HEK293 (cell line): ENCODE results near the gene SOX12.

Source experiments
- HOXA7 ChIP-seq: sonication (generic); formaldehyde crosslinking; IDR thresholded peaks from 2 replicates; pipeline ENCODE4 v1.8.1; 2022; ENCODE audit warnings: missing genetic modification reagents, borderline replicate concordance
- MEIS1 ChIP-seq: sonication (generic); formaldehyde crosslinking; IDR thresholded peaks from 2 replicates; pipeline ENCODE4 v1.8.1; 2022; ENCODE audit warnings: missing genetic modification reagents, mild to moderate bottlenecking, borderline replicate concordance
- SALL2 ChIP-seq: fragments of 450-650 bp; formaldehyde crosslinking; IDR thresholded peaks from 2 replicates; pipeline ENCODE4 v1.5.0; 2017; ENCODE audit warnings: missing biosample characterization, mild to moderate bottlenecking, missing genetic modification characterization, borderline replicate concordance
- TCF7L2 ChIP-seq: IDR thresholded peaks from 2 replicates; pipeline ENCODE4 v1.6.1; 2011; ENCODE audit warnings: low read depth, mild to moderate bottlenecking, inconsistent platforms, low read length, moderate library complexity, borderline replicate concordance
- ZIC2 ChIP-seq: fragments of 450-650 bp; formaldehyde crosslinking; IDR thresholded peaks from 2 replicates; pipeline ENCODE4 v1.5.1; 2016; ENCODE audit warnings: missing biosample characterization, missing genetic modification characterization
- ZNF10 ChIP-seq: fragments of 450-650 bp; formaldehyde crosslinking; IDR thresholded peaks from 2 replicates; pipeline ENCODE4 v1.5.1; 2017; ENCODE audit warnings: missing biosample characterization, missing genetic modification characterization
- ZNF138 ChIP-seq: fragments of 450-650 bp; formaldehyde crosslinking; IDR thresholded peaks from 2 replicates; pipeline ENCODE4 v1.5.1; 2016; ENCODE audit warnings: missing biosample characterization, missing genetic modification characterization, borderline replicate concordance
- ZNF140 ChIP-seq: fragments of 450-650 bp; formaldehyde crosslinking; IDR thresholded peaks from 2 replicates; pipeline ENCODE4 v1.5.1; 2016; ENCODE audit warnings: missing biosample characterization, missing genetic modification characterization
- ZNF146 ChIP-seq: fragments of 450-650 bp; formaldehyde crosslinking; IDR thresholded peaks from 2 replicates; pipeline ENCODE4 v1.5.1; 2016; ENCODE audit warnings: missing biosample characterization, missing genetic modification characterization
- ZNF169 ChIP-seq: fragments of 450-650 bp; formaldehyde crosslinking; IDR thresholded peaks from 2 replicates; pipeline ENCODE4 v1.5.1; 2016; ENCODE audit warnings: missing biosample characterization, missing genetic modification characterization
- ZNF184 ChIP-seq: fragments of 450-650 bp; IDR thresholded peaks from 2 replicates; pipeline ENCODE4 v1.5.1; 2018; ENCODE audit warnings: missing biosample characterization, mild to moderate bottlenecking, missing genetic modification characterization
- ZNF202 ChIP-seq: fragments of 450-650 bp; formaldehyde crosslinking; IDR thresholded peaks from 2 replicates; pipeline ENCODE4 v1.5.1; 2016; ENCODE audit warnings: missing biosample characterization, missing genetic modification characterization, borderline replicate concordance
- ZNF280C ChIP-seq: fragments of 450-650 bp; formaldehyde crosslinking; IDR thresholded peaks from 2 replicates; pipeline ENCODE4 v1.5.1; 2016; ENCODE audit warnings: missing biosample characterization, missing genetic modification characterization
- ZNF341 ChIP-seq: fragments of 450-650 bp; formaldehyde crosslinking; IDR thresholded peaks from 2 replicates; pipeline ENCODE4; 2016; ENCODE audit warnings: low read depth, missing biosample characterization, missing genetic modification characterization
- ZNF391 ChIP-seq: fragments of 450-650 bp; formaldehyde crosslinking; IDR thresholded peaks from 2 replicates; pipeline ENCODE4 v1.5.1; 2016; ENCODE audit warnings: low read depth, missing biosample characterization, missing genetic modification characterization, borderline replicate concordance
- ZNF394 ChIP-seq: fragments of 450-650 bp; formaldehyde crosslinking; IDR thresholded peaks from 2 replicates; pipeline ENCODE4 v1.5.1; 2016; ENCODE audit warnings: missing biosample characterization, missing genetic modification characterization, mild to moderate bottlenecking, moderate library complexity, borderline replicate concordance
- ZNF398 ChIP-seq: fragments of 450-650 bp; formaldehyde crosslinking; IDR thresholded peaks from 2 replicates; pipeline ENCODE4 v1.5.1; 2017; ENCODE audit warnings: missing biosample characterization, missing genetic modification characterization
- ZNF423 ChIP-seq: fragments of 450-650 bp; formaldehyde crosslinking; IDR thresholded peaks from 2 replicates; pipeline ENCODE4 v1.5.1; 2016; ENCODE audit warnings: missing biosample characterization, missing genetic modification characterization
- ZNF518A ChIP-seq: fragments of 450-650 bp; formaldehyde crosslinking; conservative IDR thresholded peaks from 2 replicates; pipeline ENCODE4 v1.5.1; 2016; ENCODE audit warnings: low read depth, missing biosample characterization, missing genetic modification characterization
- ZNF624 ChIP-seq: fragments of 450-650 bp; formaldehyde crosslinking; IDR thresholded peaks from 2 replicates; pipeline ENCODE4 v1.5.1; 2017; ENCODE audit warnings: missing biosample characterization, missing genetic modification characterization
- ZNF629 ChIP-seq: fragments of 450-650 bp; formaldehyde crosslinking; IDR thresholded peaks from 2 replicates; pipeline ENCODE4 v1.5.1; 2017; ENCODE audit warnings: missing biosample characterization, missing genetic modification characterization
- ZNF658 ChIP-seq: fragments of 450-650 bp; formaldehyde crosslinking; IDR thresholded peaks from 2 replicates; pipeline ENCODE4; 2016; ENCODE audit warnings: missing biosample characterization, missing genetic modification characterization
- ZNF664 ChIP-seq: fragments of 450-650 bp; formaldehyde crosslinking; IDR thresholded peaks from 2 replicates; pipeline ENCODE4 v1.5.1; 2016; ENCODE audit warnings: missing biosample characterization, missing genetic modification characterization
- ZNF707 ChIP-seq: fragments of 450-650 bp; formaldehyde crosslinking; IDR thresholded peaks from 2 replicates; pipeline ENCODE4 v1.5.1; 2016; ENCODE audit warnings: missing biosample characterization, missing genetic modification characterization
- ZNF76 ChIP-seq: fragments of 450-650 bp; formaldehyde crosslinking; IDR thresholded peaks from 2 replicates; pipeline ENCODE4; 2016; ENCODE audit warnings: low read depth, missing biosample characterization, missing genetic modification characterization, borderline replicate concordance
- TF ChIP-seq, protein P1 (sequence below): fragments of 450-650 bp; formaldehyde crosslinking; IDR thresholded peaks from 2 replicates; pipeline ENCODE4 v1.5.1; 2016; ENCODE audit warnings: missing biosample characterization, missing genetic modification characterization
- TF ChIP-seq, protein P2 (sequence below): fragments of 450-650 bp; formaldehyde crosslinking; IDR thresholded peaks from 2 replicates; pipeline ENCODE4 v1.5.1; 2016; ENCODE audit warnings: missing biosample characterization, missing genetic modification characterization

SOX12 gene

DNA sequence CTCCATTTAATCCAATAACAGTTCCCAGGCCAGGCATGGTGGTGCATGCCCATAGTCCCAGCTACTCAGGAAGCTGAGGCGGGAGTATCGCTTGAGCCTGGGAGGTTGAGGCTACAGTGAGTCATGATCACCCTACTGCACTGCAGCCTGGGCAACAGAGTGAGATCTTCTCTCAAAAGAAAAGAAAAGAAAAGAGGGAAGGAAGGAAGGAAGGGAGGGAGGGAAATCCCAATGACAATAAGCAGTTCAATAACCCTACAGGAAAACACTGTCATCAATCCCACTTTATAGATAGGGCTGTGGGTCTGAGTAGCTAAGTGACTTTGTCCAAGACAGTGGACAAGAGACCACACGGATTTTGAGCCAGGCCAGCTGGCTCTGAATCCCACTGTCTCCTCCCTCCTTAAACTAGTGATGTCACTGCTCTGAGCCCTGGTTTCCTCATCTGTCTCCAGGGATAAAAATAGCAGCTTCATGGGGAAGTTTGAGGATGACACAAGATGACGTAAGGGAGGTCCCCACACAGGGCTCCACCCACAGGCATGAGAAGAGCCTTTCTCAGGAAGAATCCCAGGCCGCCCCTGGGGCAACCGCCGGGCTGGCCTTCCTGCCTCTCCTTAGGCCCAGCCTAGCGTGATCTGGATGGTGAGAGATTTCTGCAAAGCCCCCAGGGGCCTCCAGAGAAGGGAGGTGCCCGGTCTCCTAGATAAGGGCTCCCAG lies 48.0 kb downstream of the SOX12 start (continued):
- no peak for TF ChIP-seq TCF7L2
- no peak for TF ChIP-seq ZNF624
- no peak for TF ChIP-seq ZNF138 (tag by site-specific recombination)
- TF ChIP-seq ZNF341 (tag by site-specific recombination) = peak; percentile 69
- TF ChIP-seq ZNF391 (tag by site-specific recombination) = no peak
- no peak for TF ChIP-seq ZNF518A
- TF ChIP-seq ZNF169 = no peak
- no peak for TF ChIP-seq ZNF707 (tag by site-specific recombination)
- no peak for TF ChIP-seq ZNF423 (tag by site-specific recombination)
- TF ChIP-seq, protein P1, sequence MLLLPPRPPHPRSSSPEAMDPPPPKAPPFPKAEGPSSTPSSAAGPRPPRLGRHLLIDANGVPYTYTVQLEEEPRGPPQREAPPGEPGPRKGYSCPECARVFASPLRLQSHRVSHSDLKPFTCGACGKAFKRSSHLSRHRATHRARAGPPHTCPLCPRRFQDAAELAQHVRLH (tag by site-specific recombination) = no peak
- TF ChIP-seq ZNF280C (tag by site-specific recombination) = no peak
- TF ChIP-seq ZNF146 (tag by site-specific recombination) = no peak
- no peak for TF ChIP-seq ZNF658 (tag by site-specific recombination)
- peak; percentile 95 for TF ChIP-seq ZNF629 (tag by site-specific recombination)
- no peak for TF ChIP-seq SALL2 (tag by site-specific recombination)
- no peak for TF ChIP-seq ZNF202
- TF ChIP-seq, protein P2, sequence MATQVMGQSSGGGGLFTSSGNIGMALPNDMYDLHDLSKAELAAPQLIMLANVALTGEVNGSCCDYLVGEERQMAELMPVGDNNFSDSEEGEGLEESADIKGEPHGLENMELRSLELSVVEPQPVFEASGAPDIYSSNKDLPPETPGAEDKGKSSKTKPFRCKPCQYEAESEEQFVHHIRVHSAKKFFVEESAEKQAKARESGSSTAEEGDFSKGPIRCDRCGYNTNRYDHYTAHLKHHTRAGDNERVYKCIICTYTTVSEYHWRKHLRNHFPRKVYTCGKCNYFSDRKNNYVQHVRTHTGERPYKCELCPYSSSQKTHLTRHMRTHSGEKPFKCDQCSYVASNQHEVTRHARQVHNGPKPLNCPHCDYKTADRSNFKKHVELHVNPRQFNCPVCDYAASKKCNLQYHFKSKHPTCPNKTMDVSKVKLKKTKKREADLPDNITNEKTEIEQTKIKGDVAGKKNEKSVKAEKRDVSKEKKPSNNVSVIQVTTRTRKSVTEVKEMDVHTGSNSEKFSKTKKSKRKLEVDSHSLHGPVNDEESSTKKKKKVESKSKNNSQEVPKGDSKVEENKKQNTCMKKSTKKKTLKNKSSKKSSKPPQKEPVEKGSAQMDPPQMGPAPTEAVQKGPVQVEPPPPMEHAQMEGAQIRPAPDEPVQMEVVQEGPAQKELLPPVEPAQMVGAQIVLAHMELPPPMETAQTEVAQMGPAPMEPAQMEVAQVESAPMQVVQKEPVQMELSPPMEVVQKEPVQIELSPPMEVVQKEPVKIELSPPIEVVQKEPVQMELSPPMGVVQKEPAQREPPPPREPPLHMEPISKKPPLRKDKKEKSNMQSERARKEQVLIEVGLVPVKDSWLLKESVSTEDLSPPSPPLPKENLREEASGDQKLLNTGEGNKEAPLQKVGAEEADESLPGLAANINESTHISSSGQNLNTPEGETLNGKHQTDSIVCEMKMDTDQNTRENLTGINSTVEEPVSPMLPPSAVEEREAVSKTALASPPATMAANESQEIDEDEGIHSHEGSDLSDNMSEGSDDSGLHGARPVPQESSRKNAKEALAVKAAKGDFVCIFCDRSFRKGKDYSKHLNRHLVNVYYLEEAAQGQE = no peak
- no peak for TF ChIP-seq HOXA7 (CRISPR knock-in tag)
- TF ChIP-seq ZNF398 (tag by site-specific recombination) = 0 out of 2 replicates have a peak, but pooled peaks have one; percentile 14
- TF ChIP-seq MEIS1 (CRISPR knock-in tag) = no peak
- no peak for TF ChIP-seq ZNF140 (tag by site-specific recombination)
- TF ChIP-seq ZNF184 (tag by site-specific recombination) = 0 out of 2 replicates have a peak, but pooled peaks have one; percentile 28
- no peak for TF ChIP-seq ZNF76
- TF ChIP-seq ZNF10 (tag by site-specific recombination) = no peak
- no peak for TF ChIP-seq ZNF664
- peak; percentile 38; the same call in 1 of the 2 replicates for TF ChIP-seq ZNF394
- no peak for TF ChIP-seq ZIC2
